Esophagus squamous epithelium (tissue), 5 donors: ENCODE data around the gene TMX3. TPM values are rescaled to one million over a fixed set of nuclear protein-coding genes. Genes with fewer than 3 reads are reported as not detected.

ENCODE experiments used
- DNase-seq: peaks from one replicate; lab custom pipeline; 2025; lab: John Stamatoyannopoulos, UW
- H3K27ac ChIP-seq, 4 donors: fragments of 200-600 bp; sonication (generic); one replicate each; pipeline ENCODE4 v1.5.1; 2016 to 2019; ENCODE audit warnings: mild to moderate bottlenecking in 1 of 4
- H3K27me3 ChIP-seq, 4 donors: fragments of 200-600 bp; sonication (generic); 1 replicate in 3 of 4; 2 replicates in 1 of 4; pipeline versions ENCODE4 v1.5.1 to v1.6.0; 2017 to 2021; ENCODE audit warnings: antibody characterized with exemption in 1 of 4
- H3K36me3 ChIP-seq, 3 donors: fragments of 200-600 bp; sonication (generic); one replicate each; pipeline ENCODE4 v1.5.1; 2016 to 2019
- H3K4me1 ChIP-seq, 3 donors: fragments of 200-600 bp; sonication (generic); one replicate each; pipeline ENCODE4 v1.5.1; 2017 to 2019
- H3K4me3 ChIP-seq, 4 donors: fragments of 200-600 bp; sonication (generic); 1 replicate in 3 of 4; 2 replicates in 1 of 4; pipeline ENCODE4 v1.5.1; 2016 to 2019; ENCODE audit warnings: mild to moderate bottlenecking in 2 of 4, moderate library complexity in 1 of 4
- H3K9me3 ChIP-seq, 3 donors: fragments of 200-600 bp; sonication (generic); one replicate each; pipeline ENCODE4 v1.5.1; 2016 to 2019
- POLR2A ChIP-seq, 4 donors: fragments of 450-650 bp; IDR thresholded peaks; one replicate each; pipeline ENCODE4 v1.6.1; 2017; ENCODE audit warnings: antibody characterized with exemption in 4 of 4, mild to moderate bottlenecking in 4 of 4, moderate library complexity in 3 of 4
- WGBS, 2 donors: methylation state at CpG; one replicate each; pipeline ENCODE4 v1.1.5; 2018; 5-methylcytosine and 5-hydroxymethylcytosine counted together
- intact Hi-C: fragments of 100-400 bp; cut with DNase I; formaldehyde crosslinking; loops from one replicate; pipeline ENCODE4 v1.15.0; 2022
- total RNA-seq, 4 donors: library from RNA; depleted of rRNA; stranded (reverse); fragments of >200 nt; gene quantifications; one replicate each; pipeline ENCODE4 v1.1.0, GENCODE V29; 2016
- TF ChIP-seq, protein P1 (sequence below), 6 experiments: fragments of 450-650 bp in 4 of 6; fragments of 200-600 bp in 2 of 6; sonication (generic) in 2 of 6; IDR thresholded peaks; one replicate each; pipeline ENCODE4 v1.5.1; 2016 to 2019; ENCODE audit warnings: antibody characterized with exemption in 6 of 6, mild to moderate bottlenecking in 4 of 6, moderate library complexity in 4 of 6
- donor health status: DM: yes; HTN: yes; CAD: no.

Gene TMX3
- total RNA-seq, 4 donors from 2014 or later = 12.7 to 37.8 (median 25.6) TPM

GRCh38 chr18:68679528-68679927 lies 35.4 kb downstream of the TMX3 start:
- Histone ChIP-seq H3K4me1 (no peaks in the 10 kb centered on the region), H3K9me3 (no peaks in the 10 kb centered on the region), H3K27ac (no peak overlapping the region), H3K4me3 (no peak overlapping the region), H3K27me3 (no peaks in the 10 kb centered on the region), H3K36me3 (peaks cover 0 to 96% (median 4%) of the 10 kb centered on the region in 3 donors)
- DNase-seq = no peak
- 73 to 90% methylated on average over 1 of the region's 1 CpG for WGBS, 2 donors
- no peak for TF ChIP-seq POLR2A (IDR thresholded peaks at IDR 0.05)
- TF ChIP-seq, protein P1, sequence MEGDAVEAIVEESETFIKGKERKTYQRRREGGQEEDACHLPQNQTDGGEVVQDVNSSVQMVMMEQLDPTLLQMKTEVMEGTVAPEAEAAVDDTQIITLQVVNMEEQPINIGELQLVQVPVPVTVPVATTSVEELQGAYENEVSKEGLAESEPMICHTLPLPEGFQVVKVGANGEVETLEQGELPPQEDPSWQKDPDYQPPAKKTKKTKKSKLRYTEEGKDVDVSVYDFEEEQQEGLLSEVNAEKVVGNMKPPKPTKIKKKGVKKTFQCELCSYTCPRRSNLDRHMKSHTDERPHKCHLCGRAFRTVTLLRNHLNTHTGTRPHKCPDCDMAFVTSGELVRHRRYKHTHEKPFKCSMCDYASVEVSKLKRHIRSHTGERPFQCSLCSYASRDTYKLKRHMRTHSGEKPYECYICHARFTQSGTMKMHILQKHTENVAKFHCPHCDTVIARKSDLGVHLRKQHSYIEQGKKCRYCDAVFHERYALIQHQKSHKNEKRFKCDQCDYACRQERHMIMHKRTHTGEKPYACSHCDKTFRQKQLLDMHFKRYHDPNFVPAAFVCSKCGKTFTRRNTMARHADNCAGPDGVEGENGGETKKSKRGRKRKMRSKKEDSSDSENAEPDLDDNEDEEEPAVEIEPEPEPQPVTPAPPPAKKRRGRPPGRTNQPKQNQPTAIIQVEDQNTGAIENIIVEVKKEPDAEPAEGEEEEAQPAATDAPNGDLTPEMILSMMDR (IDR thresholded peaks at IDR 0.05) = no peak
- intact Hi-C loops = no loop called here

GRCh38 chr18:68676913-68677312 lies 38.0 kb downstream of the TMX3 start:
- H3K27ac ChIP-seq = no peak overlapping the region
- no peak for DNase-seq
- no peak overlapping the region for H3K4me3 ChIP-seq
- TF ChIP-seq POLR2A (IDR thresholded peaks at IDR 0.05) = no peak
- TF ChIP-seq, protein P1 (IDR thresholded peaks at IDR 0.05) = no peak
- intact Hi-C loops = no loop called here
- no peaks in the 10 kb centered on the region for H3K9me3 ChIP-seq
- H3K27me3 ChIP-seq = no peaks in the 10 kb centered on the region
- H3K4me1 ChIP-seq = no peaks in the 10 kb centered on the region
- H3K36me3 ChIP-seq = peaks cover 0 to 72% (median 4%) of the 10 kb centered on the region in 3 donors
- WGBS, 2 donors = 61 to 74% methylated on average over 2 of the region's 2 CpGs

- Histone ChIP-seq H3K4me1 (no peaks in the 10 kb centered on the region), H3K4me3 (no peak overlapping the region), H3K27ac (no peak overlapping the region), H3K9me3 (no peaks in the 10 kb centered on the region), H3K27me3 (no peaks in the 10 kb centered on the region), H3K36me3 (no peaks in the 10 kb centered on the region)
- DNase-seq = no peak
- intact Hi-C loops = loop anchor here (10.0 kb wide), 1 partner anchor 1452 kb away; no protein-coding TSS in a partner anchor
- WGBS, 2 donors = 65 to 78% methylated on average over 4 to 5 of the region's 5 CpGs
- TF ChIP-seq POLR2A (IDR thresholded peaks at IDR 0.05) = no peak
- TF ChIP-seq, protein P1 (IDR thresholded peaks at IDR 0.05) = no peak
Measured at GRCh38 chr18:68667121-68667520, 47.8 kb downstream of the TMX3 start.

DNA sequence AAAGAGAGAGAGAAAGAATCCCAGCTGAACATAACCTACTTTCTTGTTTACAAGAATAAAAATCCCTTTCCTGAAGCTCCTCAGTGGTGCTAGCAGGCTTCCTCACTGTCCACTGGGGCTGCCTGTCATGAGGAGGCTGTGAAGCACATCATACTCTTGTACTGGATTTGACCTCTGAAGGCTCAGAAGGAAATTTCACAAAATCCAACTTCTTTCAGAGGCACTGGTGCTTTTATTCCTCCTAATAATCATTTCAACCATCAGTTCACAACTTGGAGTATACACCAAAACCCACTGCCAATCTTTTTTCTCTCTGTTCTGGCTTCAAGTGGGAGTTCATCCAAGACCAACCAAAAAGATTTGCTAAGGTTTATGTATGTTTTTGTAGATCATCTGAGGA lies 48.5 kb downstream of the TMX3 start:
- Histone ChIP-seq H3K36me3 (no peaks in the 10 kb centered on the region), H3K9me3 (no peaks in the 10 kb centered on the region), H3K27me3 (no peaks in the 10 kb centered on the region), H3K4me1 (no peaks in the 10 kb centered on the region), H3K27ac (no peak overlapping the region), H3K4me3 (no peak overlapping the region)
- intact Hi-C loops = loop anchor here (10.0 kb wide), 1 partner anchor 1452 kb away; no protein-coding TSS in a partner anchor
- no peak for DNase-seq
- TF ChIP-seq POLR2A (IDR thresholded peaks at IDR 0.05) = no peak
- TF ChIP-seq, protein P1 (IDR thresholded peaks at IDR 0.05) = no peak

GRCh38 chr18:68665628-68666027 lies 49.3 kb downstream of the TMX3 start:
- H3K4me3 ChIP-seq = no peak overlapping the region
- no peaks in the 10 kb centered on the region for H3K36me3 ChIP-seq
- H3K4me1 ChIP-seq = no peaks in the 10 kb centered on the region
- no peak for TF ChIP-seq POLR2A (IDR thresholded peaks at IDR 0.05)
- TF ChIP-seq, protein P1 (IDR thresholded peaks at IDR 0.05) = no peak
- H3K9me3 ChIP-seq = no peaks in the 10 kb centered on the region
- DNase-seq = no peak
- H3K27ac ChIP-seq = no peak overlapping the region
- 50 to 86% methylated on average over 1 of the region's 1 CpG for WGBS, 2 donors
- intact Hi-C loops = loop anchor here (10.0 kb wide), 1 partner anchor 1451 kb away; no protein-coding TSS in a partner anchor
- H3K27me3 ChIP-seq = peaks cover 0 to 5% (median 0%) of the 10 kb centered on the region in 4 donors
